ENCODE measurements around the gene APELA. TPM values are rescaled to one million over a fixed set of nuclear protein-coding genes. Genes with fewer than 3 reads are reported as not detected.

Gene APELA
- total RNA-seq (2014; rRNA removed; shearing (Covaris generic); ENCODE audit: low replicate concordance): not detected in 2 replicates

GRCh38 chr4:164876700-164877324 lies at the start of gene APELA:
Gene APELA (plus strand): TSS chr4:164877178. CDS start chr4:164877332, 154 bp downstream.
- in situ Hi-C loops (cut with HindIII; ENCODE audit: low pct_unique_long_range_greater_than_20kb, low sequenced_read_pairs): no loop called here

GRCh38 chr4:164828955-164829354 lies 48.0 kb upstream of the APELA start:
- in situ Hi-C loops (cut with HindIII; ENCODE audit: low pct_unique_long_range_greater_than_20kb, low sequenced_read_pairs): no loop called here
- DNase-seq (ENCODE audit: low read depth): no peak

More at GRCh38 chr4:164876700-164877324, at the start of gene APELA:
- peak; percentile 30 for DNase-seq (ENCODE audit: low read depth)

- no peak for DNase-seq (ENCODE audit: low read depth)
- in situ Hi-C loops (cut with HindIII; ENCODE audit: low pct_unique_long_range_greater_than_20kb, low sequenced_read_pairs): no loop called here
Observed at GRCh38 chr4:164846566-164846965, 30.4 kb upstream of the APELA start.

GRCh38 chr4:164847016-164847415 lies 30.0 kb upstream of the APELA start:
- DNase-seq (ENCODE audit: low read depth): no peak
- in situ Hi-C loops (cut with HindIII; ENCODE audit: low pct_unique_long_range_greater_than_20kb, low sequenced_read_pairs): no loop called here

GRCh38 chr4:164847967-164848649 lies 28.9 kb upstream of the APELA start:
- peak; percentile 6 for DNase-seq (ENCODE audit: low read depth)
- in situ Hi-C loops (cut with HindIII; ENCODE audit: low pct_unique_long_range_greater_than_20kb, low sequenced_read_pairs): no loop called here

GRCh38 chr4:164856396-164856795 lies 20.6 kb upstream of the APELA start:
- no peak for DNase-seq (ENCODE audit: low read depth)
- in situ Hi-C loops (cut with HindIII; ENCODE audit: low pct_unique_long_range_greater_than_20kb, low sequenced_read_pairs): no loop called here

GRCh38 chr4:164866817-164867490 lies 10.0 kb upstream of the APELA start:
- no peak for DNase-seq (ENCODE audit: low read depth)
- in situ Hi-C loops (cut with HindIII; ENCODE audit: low pct_unique_long_range_greater_than_20kb, low sequenced_read_pairs): no loop called here

GRCh38 chr4:164871673-164872072 lies 5.3 kb upstream of the APELA start:
- DNase-seq (ENCODE audit: low read depth): no peak
- in situ Hi-C loops (cut with HindIII; ENCODE audit: low pct_unique_long_range_greater_than_20kb, low sequenced_read_pairs): no loop called here

GRCh38 chr4:164872481-164872880 lies 4.5 kb upstream of the APELA start:
- in situ Hi-C loops (cut with HindIII; ENCODE audit: low pct_unique_long_range_greater_than_20kb, low sequenced_read_pairs): no loop called here
- DNase-seq (ENCODE audit: low read depth): no peak

- no peak for DNase-seq (ENCODE audit: low read depth)
- in situ Hi-C loops (cut with HindIII; ENCODE audit: low pct_unique_long_range_greater_than_20kb, low sequenced_read_pairs): no loop called here
Observed at GRCh38 chr4:164874789-164875188, 2.2 kb upstream of the APELA start.

- in situ Hi-C loops (cut with HindIII; ENCODE audit: low pct_unique_long_range_greater_than_20kb, low sequenced_read_pairs): no loop called here
- DNase-seq (ENCODE audit: low read depth): no peak
Observed at GRCh38 chr4:164880489-164881262, 3.7 kb downstream of the APELA start.

- in situ Hi-C loops (cut with HindIII; ENCODE audit: low pct_unique_long_range_greater_than_20kb, low sequenced_read_pairs): no loop called here
- no peak for DNase-seq (ENCODE audit: low read depth)
Observed at GRCh38 chr4:164888096-164888715, 11.2 kb downstream of the APELA start.

GRCh38 chr4:164890691-164891090 lies 13.7 kb downstream of the APELA start:
- in situ Hi-C loops (cut with HindIII; ENCODE audit: low pct_unique_long_range_greater_than_20kb, low sequenced_read_pairs): no loop called here
- no peak for DNase-seq (ENCODE audit: low read depth)

GRCh38 chr4:164892018-164892417 lies 15.0 kb downstream of the APELA start:
- in situ Hi-C loops (cut with HindIII; ENCODE audit: low pct_unique_long_range_greater_than_20kb, low sequenced_read_pairs): no loop called here
- no peak for DNase-seq (ENCODE audit: low read depth)

- DNase-seq (ENCODE audit: low read depth): no peak
- in situ Hi-C loops (cut with HindIII; ENCODE audit: low pct_unique_long_range_greater_than_20kb, low sequenced_read_pairs): no loop called here
Observed at GRCh38 chr4:164894702-164895101, 17.7 kb downstream of the APELA start.

- in situ Hi-C loops (cut with HindIII; ENCODE audit: low pct_unique_long_range_greater_than_20kb, low sequenced_read_pairs): no loop called here
- no peak for DNase-seq (ENCODE audit: low read depth)
Observed at GRCh38 chr4:164902608-164903007, 25.6 kb downstream of the APELA start.

GRCh38 chr4:164904336-164904735 lies 27.4 kb downstream of the APELA start:
- no peak for DNase-seq (ENCODE audit: low read depth)
- in situ Hi-C loops (cut with HindIII; ENCODE audit: low pct_unique_long_range_greater_than_20kb, low sequenced_read_pairs): no loop called here

- in situ Hi-C loops (cut with HindIII; ENCODE audit: low pct_unique_long_range_greater_than_20kb, low sequenced_read_pairs): no loop called here
- no peak for DNase-seq (ENCODE audit: low read depth)
Observed at GRCh38 chr4:164904941-164905340, 28.0 kb downstream of the APELA start.
